HL-60 (cell line): ENCODE data around the gene FAM227B.
A peak's percentile ranks its signal among the peaks of the same experiment; 100 is the strongest.

Experiments used
- DNase-seq, 2 experiments: peaks; one replicate each; pipeline ENCODE4 v3.0.0-alpha.2; 2010 to 2020; ENCODE audit warnings: low read depth in 1 of 2, low spot score in 1 of 2
- H3K27ac ChIP-seq: fragments of 250-450 bp; sonication (Bioruptor Pico); replicated peaks from 2 replicates; pipeline ENCODE4 v1.5.1; 2020; ENCODE audit warnings: mild to moderate bottlenecking, moderate library complexity
- H3K27me3 ChIP-seq: fragments of 250-450 bp; sonication (Bioruptor Pico); 2 replicates; pipeline ENCODE4 v1.5.1; 2021; ENCODE audit warnings: mild to moderate bottlenecking, moderate library complexity; ENCODE audit not compliant: insufficient read depth, poor library complexity, severe bottlenecking
- H3K4me3 ChIP-seq: replicated peaks from 2 replicates; pipeline ENCODE4 v1.5.1; 2011; ENCODE audit warnings: mild to moderate bottlenecking, control low read depth, low read length; ENCODE audit not compliant: insufficient read depth
- CTCF ChIP-seq: IDR thresholded peaks from one replicate; pipeline ENCODE4 v1.5.1; 2011; ENCODE audit warnings: low read length, control low read depth, inconsistent platforms; ENCODE audit not compliant: insufficient read depth
- GABPA ChIP-seq: IDR thresholded peaks from 2 replicates; pipeline ENCODE4 v1.6.1; 2012; ENCODE audit warnings: low read depth
- POLR2AphosphoS5 ChIP-seq: IDR thresholded peaks from 2 replicates; pipeline ENCODE4 v1.6.1; 2012; ENCODE audit warnings: low read depth
- REST ChIP-seq: IDR thresholded peaks from 2 replicates; pipeline ENCODE4 v1.6.1; 2012; ENCODE audit warnings: low read depth; ENCODE audit not compliant: insufficient replicate concordance
- SPI1 ChIP-seq: IDR thresholded peaks from 2 replicates; pipeline ENCODE4 v1.6.1; 2012; ENCODE audit warnings: low read depth, mild to moderate bottlenecking, borderline replicate concordance

Gene FAM227B

GRCh38 chr15:49379996-49380395 lies 240.6 kb downstream of the FAM227B start:
- peak in 1 of 2 experiments; percentile 92 for DNase-seq
- no peak for TF ChIP-seq CTCF
- TF ChIP-seq REST = no peak
- TF ChIP-seq GABPA = no peak
- no peak for TF ChIP-seq SPI1
- no peak for TF ChIP-seq POLR2AphosphoS5
- no peak overlapping the region for H3K4me3 ChIP-seq
- H3K27ac ChIP-seq = peak overlapping the region; percentile 57
- H3K27me3 ChIP-seq = no peaks in the 10 kb centered on the region

- no peak for DNase-seq
- no peak for TF ChIP-seq SPI1
- no peak for TF ChIP-seq GABPA
- no peaks in the 10 kb centered on the region for H3K27me3 ChIP-seq
- no peak overlapping the region for H3K27ac ChIP-seq
- no peak overlapping the region for H3K4me3 ChIP-seq
Observed at GRCh38 chr15:49372366-49372765, 248.3 kb downstream of the FAM227B start.

- TF ChIP-seq CTCF = no peak
- TF ChIP-seq POLR2AphosphoS5 = no peak
- TF ChIP-seq GABPA = no peak
- no peak for TF ChIP-seq REST
- no peak for TF ChIP-seq SPI1
- no peak overlapping the region for H3K27ac ChIP-seq
- H3K4me3 ChIP-seq = no peak overlapping the region
- peak in 1 of 2 experiments; percentile 14 for DNase-seq
- H3K27me3 ChIP-seq = no peaks in the 10 kb centered on the region
Observed at GRCh38 chr15:49370782-49371181, 249.8 kb downstream of the FAM227B start.

GRCh38 chr15:49366496-49366895 lies 254.1 kb downstream of the FAM227B start:
- no peak for DNase-seq
- Histone ChIP-seq H3K27me3 (no peaks in the 10 kb centered on the region), H3K4me3 (no peak overlapping the region), H3K27ac (no peak overlapping the region)
- TF ChIP-seq REST (no peak), SPI1 (no peak), CTCF (no peak), POLR2AphosphoS5 (no peak), GABPA (no peak)
